Epidermal melanocyte (primary cell): ENCODE data around the gene MAP7.

ENCODE experiments used
- DNase-seq: peaks from one replicate; pipeline ENCODE4 v3.0.0; 2011; ENCODE audit warnings: low spot score; ENCODE audit not compliant: insufficient read length

Gene MAP7

DNA sequence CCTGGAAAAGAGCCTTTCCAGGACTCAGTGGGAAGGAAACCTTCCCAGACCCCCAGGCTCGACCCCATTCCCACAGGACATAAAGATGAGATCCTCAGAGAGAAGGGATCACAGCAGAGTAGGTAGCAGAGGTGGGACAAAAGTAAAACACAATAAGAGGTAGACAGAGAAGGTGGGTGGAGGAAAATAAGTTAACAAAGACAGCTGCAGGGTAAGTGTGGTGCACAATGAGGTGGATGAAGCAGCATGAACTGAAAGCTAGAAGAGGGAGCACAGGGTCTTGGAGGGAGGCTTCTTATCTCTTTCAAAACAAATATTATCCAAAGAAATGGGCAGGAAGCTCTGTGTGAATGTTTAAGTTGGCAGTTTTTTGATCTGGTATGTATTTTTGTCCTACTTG, 14.0 kb upstream of the MAP7 start:
- no peak for DNase-seq

DNA sequence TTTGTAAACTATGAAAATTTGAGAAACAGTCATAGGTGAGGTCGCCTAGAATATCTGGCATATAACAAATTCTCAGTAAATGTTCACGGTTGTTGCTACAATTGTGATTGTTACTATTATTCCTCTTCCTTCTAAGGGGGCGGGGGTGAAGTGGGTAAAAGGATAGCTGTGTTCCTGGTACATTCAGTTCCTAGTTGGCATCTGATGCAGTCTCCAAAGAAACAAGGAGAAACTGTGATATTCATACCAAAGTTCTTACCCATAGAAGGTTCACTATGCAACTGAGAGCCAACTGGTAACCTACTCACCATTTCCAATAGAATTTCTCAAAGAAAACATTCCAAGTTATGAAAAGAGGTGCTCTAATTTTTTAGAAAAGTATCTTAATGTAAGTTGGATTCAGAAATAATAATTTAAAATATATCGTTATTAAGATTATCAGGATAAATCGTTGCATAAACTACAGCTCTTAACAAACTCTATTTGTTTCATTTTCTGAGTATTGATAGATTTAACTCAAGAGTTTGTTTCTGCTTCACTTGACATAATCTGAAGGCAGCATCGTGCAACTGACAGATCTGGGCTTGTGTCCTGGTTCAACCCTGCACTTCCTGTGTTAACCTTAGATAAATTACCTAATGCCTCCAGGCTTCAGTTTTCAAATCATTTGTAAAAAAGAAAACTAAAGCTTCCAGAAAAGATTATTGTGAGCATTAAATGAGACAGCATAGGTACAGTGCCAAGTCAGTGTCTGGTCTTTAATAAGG, 13.3 kb upstream of the MAP7 start:
- no peak for DNase-seq

DNA sequence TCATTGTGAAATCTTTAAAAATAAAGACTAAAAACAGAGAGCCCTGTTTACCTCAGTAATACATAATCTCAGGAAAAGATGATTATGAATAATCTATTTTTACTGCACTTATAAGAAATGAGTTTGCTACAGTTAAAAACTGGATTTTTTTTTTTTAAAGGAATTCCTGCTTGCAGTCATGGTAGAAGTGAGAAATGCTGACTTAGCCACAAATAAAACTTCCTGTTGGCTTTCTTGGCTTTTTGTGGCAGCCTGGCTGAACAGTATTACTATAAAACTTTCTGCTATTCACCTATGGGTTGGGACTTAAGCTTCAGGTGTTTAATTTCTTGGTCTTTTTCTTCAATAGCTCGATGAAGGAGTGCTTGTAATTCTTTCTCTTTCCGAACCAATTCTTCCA, 12.0 kb upstream of the MAP7 start:
- DNase-seq = no peak

DNA sequence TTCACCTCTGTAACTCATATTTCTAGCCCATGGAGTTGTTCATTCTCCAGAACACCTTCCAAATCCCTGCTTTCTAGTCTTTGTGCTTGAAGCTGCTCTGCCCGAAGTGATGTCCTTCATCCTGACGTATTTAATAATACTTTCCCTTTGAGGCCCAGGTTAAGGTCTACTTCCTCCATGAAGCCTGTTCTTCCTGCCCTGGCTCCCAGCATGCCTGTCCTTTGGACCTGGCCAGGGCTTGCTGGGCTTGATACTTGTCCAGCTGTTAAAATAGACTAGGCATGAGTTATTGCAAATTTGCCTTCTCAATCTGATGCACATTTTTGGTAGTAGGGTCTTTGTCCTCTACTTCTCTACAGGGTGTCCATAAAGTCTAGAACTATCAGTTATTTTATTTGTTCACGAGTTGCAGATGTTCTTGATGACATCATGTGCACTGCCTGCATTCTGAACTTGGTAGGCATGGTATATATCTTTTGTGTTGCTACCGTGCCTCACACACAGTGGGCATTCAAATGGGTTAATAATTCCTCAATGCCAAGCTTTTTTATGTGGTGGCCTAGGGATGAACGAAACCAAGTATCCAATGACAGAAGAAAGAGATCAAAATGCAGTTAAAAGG, 3.1 kb upstream of the MAP7 start:
- DNase-seq = no peak

DNA sequence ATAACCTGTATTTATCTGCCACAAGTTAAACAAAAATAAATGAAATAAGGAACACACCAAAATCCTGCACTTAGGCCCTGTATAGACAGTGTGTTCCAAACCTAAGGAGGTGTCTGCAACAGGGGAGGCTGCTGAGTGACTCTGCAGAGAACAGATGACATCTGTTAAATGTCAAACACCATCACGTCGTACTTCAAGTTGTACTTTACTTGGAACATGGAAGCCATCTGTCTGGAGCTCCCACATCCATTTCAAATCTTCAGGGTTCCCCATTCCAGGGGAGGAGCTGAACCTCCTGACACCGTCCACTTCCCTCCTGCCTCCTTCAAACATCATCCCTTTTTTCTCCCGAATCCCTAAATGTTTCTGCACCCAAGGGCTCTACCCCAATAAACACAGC, 1.8 kb upstream of the MAP7 start:
- DNase-seq = no peak

DNA sequence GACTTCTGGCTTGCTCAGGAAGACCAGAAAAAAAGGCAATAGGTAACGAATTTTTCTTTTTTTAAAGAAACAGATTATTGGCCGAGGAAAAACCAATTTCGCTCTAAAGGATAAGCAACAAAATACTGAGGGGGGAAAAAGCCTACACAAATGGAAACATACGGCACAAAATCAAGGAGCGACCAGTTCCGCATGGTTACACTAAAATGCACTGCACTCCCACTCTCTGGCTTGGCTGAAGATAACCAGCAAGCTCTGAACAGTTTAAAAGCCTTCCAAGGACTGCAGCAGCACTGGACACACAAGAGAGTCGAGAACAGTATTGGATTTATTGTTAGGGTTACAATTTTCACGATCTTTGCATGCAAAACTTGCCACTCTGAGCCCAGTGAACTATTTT, 881 bp upstream of the MAP7 start:
- no peak for DNase-seq

DNA sequence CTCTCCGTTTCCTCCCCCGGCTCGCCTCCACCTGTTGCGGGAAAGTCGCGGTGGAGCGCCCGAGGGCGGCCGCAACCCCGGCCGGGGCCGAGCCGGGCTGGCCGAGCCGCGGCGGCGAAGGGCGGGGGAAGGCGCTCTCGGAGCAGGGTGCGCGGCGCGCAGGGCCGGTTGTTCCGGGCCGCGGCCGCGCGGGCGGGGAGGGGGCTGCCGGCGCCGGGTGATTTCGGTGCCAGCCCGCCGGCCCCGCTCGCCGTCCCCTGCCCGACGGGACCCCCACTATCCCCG, 235 bp downstream of the MAP7 start:
- DNase-seq = peak; percentile 41

DNA sequence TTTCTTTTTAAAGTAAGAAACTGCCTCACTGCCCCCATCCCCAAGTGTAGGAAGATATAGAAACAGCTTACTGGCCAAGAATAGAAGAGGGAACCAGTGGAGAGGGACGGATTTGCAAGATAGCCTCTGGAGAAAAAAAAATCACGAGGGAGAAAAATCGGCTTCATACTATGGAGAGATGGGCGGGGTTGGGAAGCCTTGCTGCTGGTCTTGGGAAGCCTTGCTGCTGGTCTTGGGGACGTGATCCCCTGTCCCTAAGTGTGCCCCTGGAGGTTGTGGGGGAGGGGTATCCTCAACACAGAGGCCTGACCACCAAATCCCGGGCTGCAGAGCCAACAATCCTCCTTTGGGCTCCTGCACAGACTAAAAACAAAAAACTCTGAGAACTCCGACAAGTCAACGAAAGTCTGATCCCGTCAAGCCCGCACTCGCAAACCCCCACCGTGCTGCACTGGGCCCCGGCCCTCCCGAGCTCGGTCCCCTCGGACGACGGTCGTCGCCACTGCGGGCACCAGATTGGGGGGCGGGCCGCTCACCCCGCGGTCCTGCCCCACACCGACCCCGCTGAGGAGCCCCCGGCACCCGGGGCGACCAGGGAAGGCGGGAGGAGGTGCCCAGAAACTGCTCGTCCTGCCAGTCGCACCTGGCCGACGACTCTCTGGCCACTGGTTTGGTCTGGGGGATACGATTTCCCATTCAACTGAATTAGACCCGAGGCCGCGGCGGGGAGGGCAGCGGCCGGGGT, 750 bp downstream of the MAP7 start:
- DNase-seq = no peak

DNA sequence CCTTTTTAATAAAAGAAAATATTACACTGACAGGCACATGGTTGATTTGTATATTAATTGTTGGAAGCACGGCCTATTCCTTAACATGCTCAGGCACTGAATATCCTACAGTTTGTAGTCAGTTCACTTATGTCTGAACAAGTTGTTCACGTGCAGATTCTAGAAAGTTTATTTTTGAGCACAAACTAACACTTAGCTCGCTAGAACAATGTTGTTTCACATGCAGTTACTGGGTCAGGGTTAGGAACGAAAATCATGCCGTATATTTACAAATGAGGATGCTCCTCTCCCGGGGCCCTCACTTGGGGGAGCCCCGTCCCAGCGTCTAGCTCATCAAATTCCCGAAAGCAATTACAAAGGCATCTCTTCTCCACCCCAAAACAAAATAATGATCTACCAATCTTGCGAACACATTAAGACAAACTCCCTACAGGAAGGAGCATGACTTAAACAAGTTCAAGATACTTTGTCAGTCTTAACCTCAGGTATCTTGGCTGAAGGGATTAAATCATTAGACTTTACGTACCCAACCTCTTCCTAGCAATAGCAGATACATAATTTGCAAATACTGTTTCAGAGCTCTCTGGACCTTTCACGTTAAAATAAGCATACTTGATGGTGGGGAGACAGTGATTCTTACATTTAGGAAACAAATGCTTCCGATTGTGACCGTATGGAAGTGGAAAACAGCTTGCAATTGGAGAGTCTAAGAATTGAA, 1.5 kb downstream of the MAP7 start:
- DNase-seq = no peak

DNA sequence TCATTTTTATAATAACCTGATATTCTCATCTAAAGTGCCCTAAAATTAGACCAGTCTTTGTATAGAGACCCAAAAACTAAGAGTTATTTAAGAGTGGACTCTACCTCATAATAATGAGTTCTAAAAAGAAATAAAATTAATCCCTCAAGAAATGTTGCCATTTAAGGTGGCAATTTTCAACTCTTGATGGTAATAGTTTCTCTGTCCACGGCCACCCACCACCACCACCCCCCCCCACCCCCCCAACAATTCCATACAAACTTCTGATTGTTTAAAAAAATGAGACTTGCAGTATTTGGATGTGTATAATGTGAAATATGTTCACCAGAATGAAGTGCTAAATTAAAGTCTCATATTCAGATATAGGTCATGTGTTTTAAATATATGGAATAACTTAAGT, 2.4 kb downstream of the MAP7 start:
- DNase-seq = no peak

DNA sequence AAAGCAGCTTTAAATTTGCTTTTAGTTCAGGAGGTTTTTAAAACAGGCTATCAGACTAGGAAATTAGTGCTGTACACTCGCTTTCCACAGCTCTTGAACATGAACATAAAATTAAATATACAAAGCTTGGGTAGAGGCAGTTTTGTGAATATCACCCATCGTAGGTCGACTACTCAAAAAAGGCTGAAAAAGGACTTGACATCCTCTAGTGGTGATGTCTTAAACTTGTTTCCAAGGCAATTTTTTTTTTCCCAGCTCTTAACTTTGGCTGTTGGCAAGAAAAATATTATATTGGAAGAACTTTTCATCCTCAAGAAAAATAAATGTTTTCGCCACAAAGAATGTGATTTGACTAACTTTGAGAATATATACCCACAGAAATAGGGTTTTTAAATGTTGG, 2.9 kb downstream of the MAP7 start:
- DNase-seq = no peak

DNA sequence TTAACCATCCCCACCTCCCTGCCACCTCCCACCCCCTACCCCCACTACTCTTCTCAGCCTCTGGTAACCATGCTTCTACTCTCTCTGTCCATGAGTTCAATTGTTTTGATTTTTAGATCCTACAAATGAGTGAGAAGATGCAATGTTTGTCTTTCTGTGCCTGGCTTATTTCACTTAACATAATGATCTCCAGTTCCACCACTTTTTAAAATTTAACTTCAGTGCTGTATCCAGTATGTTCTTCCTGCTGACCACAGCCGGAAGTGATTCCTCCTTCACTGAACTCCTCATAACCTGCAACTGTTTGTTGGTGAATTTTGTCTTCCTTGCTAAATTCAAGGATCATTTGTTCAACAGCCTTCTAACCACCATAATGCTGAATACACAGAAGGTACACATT, 3.9 kb downstream of the MAP7 start:
- DNase-seq = no peak

DNA sequence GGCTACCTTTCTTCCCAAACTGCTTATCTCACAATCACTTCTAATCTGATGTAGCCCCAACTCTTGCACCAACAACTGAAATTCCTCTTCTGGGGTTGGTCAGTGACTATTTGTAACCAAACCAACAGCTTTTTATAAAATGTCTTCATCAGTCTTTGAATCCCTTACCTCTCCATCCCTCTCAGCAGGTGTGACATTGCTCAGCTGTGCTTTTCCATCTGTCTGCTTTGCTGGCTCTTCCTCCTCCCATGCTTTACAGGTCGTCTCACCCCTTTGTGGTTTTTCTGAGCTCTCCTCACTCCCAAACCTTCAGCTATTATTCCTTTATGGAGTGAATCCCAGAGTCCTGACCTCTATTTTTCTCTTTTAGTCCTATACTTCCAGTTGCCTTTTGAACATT, 5.9 kb downstream of the MAP7 start:
- DNase-seq = no peak

DNA sequence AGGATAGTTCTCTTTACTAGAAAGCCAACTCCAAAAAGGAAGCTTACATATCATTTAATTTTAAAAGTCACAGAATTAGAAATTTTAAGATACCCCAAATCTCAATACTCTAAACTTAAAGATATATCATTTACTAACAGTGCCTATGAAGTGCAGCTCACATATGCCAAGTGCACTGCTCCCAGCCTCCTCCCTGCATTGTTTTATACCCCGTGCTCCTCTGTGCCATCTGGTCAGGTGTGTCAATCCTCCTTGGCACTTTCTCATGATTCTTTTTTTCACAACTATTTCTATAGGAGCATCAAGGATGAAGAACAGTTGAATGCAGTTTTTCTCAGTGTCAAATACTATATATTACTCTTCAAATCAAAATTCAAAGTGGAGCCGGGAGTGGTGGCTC, 8.8 kb downstream of the MAP7 start:
- DNase-seq = no peak

DNA sequence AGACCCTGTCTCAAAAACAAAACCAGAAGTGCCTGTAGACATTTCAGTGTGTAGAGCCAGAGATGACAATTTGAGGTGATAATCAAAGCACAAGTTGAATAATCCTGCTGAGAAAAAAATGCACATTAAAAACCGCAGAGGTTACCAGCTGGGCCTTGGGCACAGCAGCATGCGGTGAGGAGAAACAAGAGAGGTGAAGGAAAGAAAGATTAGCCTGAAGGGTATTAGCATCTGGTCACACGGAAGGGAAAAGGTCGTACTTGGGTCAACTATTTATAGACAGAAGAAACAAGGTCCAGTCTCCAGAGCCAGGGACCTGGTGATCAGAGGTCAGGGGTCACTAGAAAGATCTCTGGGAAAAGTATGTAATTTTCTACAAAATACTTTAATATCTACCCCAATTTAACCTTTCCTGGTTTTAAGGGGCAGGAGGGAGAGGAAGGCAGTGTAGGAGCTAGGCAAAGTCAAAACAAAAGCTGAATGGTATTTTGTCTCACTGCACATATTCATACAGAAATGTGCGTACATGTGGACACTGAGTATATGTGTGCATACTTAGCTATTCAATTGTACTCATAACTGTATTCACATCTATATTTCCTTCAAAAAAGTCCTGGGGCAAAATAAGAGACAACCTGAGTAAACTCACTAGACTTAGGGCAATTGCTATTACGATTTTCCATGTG, 10.1 kb downstream of the MAP7 start:
- DNase-seq = no peak

DNA sequence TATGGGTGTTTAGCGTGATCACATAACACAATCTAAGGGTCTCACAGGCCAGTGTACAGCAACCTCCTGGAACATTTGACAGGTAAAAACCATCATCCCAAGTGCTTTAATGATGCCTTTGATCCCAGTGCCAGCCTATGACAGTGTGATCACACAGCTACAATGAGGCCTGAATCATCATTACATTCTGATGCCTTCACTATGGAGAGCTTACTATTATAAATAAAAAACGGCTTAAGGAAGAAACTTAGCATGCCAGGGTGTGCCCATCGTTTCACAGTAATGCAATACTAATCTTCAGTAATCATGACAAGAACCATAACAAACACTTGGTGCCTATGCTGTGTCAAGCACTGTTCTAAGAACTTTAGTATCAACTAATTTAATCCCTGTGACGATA, 11.4 kb downstream of the MAP7 start:
- DNase-seq = no peak

DNA sequence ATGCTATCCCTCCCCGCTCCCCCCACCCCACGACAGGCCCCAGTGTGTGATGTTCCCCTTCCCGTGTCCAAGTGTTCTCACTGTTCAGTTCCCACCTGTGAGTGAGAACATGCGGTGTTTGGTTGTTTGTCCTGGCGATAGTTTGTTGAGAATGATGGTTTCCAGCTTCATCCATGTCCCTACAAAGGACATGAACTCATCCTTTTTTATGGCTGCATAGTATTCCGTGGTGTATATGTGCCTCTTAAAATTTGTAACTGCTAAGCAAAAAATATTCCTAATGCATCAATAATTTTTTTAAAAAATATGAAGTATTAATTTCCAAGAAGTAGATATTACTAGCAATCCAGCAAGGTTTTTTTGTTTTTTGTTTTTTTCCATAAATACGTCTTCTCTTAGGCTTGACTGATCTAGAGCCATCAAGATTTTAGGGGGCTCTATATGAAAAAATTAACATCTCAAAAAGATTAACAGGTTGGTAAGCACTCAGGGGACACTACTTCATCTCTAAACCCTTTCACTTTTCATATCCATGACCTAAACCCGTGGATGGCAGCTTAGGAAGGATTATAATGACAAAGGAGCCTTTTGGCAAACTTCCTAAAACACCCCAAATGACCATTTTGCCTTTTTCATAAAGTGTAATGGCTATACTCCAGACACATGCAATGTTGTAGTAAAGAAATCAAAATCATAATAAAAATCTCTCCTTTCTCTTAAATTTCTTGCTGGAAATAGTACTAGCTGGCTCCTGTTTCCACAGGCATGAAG, 14.2 kb downstream of the MAP7 start:
- no peak for DNase-seq

DNA sequence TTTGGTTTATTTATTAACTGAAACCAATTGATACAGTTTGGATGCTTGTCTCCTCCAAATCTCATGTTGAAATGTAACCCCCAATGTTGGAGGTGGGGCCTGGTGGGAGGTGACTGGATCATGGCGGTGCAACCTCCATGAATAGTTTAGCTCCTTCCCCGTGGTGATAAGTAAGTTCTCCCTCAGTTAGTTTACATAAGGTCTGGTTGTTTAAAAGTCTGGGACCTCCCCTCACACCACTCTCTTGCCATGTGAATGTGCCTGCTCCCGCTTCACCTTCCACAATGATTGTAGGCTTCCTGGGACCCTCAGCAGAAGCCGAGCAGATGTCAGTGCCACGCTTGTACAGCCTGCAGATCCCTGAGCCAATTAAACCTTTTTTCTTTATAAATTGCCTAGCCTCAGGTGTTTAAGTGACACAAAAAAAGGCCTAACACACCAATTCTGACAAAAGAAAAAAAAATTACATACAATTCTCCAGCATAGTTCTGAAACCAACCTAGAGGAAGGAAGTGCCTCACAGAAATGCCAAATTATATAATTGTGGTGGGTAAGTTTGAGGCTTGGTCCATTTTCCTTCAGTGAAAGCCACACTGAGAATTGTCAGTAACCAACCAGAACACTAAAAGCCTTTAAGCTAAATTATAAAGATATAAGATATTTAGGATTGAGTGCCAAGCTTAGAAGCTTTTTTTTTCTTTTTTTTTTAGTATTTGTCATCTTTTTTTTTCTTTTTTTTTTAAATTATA, 15.0 kb downstream of the MAP7 start:
- DNase-seq = no peak

DNA sequence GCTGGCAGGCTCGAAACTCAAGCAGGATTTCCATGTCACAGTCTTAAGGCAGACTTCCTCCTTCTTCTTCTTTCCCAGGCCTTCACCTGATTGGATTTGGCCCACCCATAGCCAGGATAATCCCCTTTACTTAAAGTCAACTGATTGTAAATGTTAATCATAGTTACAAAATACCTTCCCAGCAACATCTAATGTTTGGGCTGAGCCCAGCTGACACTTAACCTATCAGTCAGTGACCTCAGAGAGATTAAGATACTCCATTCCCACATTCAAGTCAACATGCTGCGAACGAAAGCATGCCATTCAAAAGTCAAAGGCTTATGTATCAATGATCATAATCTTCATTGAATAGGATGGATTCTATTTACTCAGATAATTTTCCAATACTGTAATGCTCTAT, 16.0 kb downstream of the MAP7 start:
- no peak for DNase-seq

DNA sequence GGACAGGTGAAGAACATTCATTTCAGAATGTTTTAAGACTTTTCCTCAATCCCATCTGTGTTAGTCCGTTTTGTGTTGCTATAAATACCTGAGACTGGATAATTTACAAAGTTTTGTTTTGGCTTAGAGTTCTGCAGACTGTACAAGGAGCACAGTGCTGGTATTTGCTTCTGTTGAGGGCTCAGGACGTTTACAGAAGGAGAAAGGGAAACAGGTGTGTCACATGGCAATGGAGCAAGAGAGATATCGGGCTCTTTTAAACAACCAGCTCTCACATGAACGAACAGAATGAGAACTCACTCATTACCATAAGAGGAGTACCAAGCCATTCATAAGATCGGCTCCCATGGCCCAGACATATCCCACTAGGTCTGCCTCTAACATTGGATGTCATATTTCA, 16.7 kb downstream of the MAP7 start:
- DNase-seq = no peak
